Thoracic aorta (tissue), 2 donors: ENCODE data around the gene RELN. TPM values are rescaled to one million over a fixed set of nuclear protein-coding genes. Genes with fewer than 3 reads are reported as not detected.

Experiments used
- ATAC-seq: fragments of 150-250 bp; one replicate; pipeline ENCODE4 v1.8.0; 2017; ENCODE audit warnings: low read depth; ENCODE audit not compliant: insufficient number of reproducible peaks, low FRiP score
- DNase-seq: peaks from one replicate; pipeline ENCODE4 v3.0.0-alpha.2; 2020; ENCODE audit warnings: low spot score
- H3K27ac ChIP-seq, 2 donors: fragments of 200-600 bp; sonication (generic); 1 replicate in 1 of 2; 2 replicates in 1 of 2; pipeline ENCODE4 v1.5.1; 2016; ENCODE audit warnings: mild to moderate bottlenecking in 2 of 2, moderate library complexity in 2 of 2
- H3K27me3 ChIP-seq: fragments of 200-600 bp; sonication (generic); replicated peaks from 2 replicates; pipeline ENCODE4 v1.6.0; 2016; ENCODE audit warnings: mild to moderate bottlenecking; ENCODE audit not compliant: insufficient read depth
- H3K36me3 ChIP-seq: fragments of 200-600 bp; sonication (generic); one replicate; pipeline ENCODE4 v1.5.1; 2016
- H3K4me1 ChIP-seq, 2 donors: fragments of 200-600 bp; sonication (generic); 1 replicate in 1 of 2; 2 replicates in 1 of 2; pipeline versions ENCODE4 v1.5.1 to v1.6.0; 2016; ENCODE audit warnings: low read depth in 2 of 2, mild to moderate bottlenecking in 1 of 2; ENCODE audit not compliant: control insufficient read depth in 1 of 2
- H3K4me3 ChIP-seq: fragments of 200-600 bp; sonication (generic); 2 replicates; pipeline ENCODE4 v1.5.1; 2016; ENCODE audit warnings: mild to moderate bottlenecking
- H3K9me3 ChIP-seq: fragments of 200-600 bp; sonication (generic); 2 replicates; pipeline ENCODE4 v1.5.1; 2016
- total RNA-seq, 2 donors: library from RNA; depleted of rRNA; stranded (reverse); fragments of >200 nt; gene quantifications; one replicate each; pipeline versions ENCODE4 v1.1.0 to v1.2.3, GENCODE V29; 2016
- TF ChIP-seq, protein P1 (sequence below): fragments of 200-600 bp; sonication (generic); IDR thresholded peaks from one replicate; pipeline ENCODE4 v1.5.1; 2019; ENCODE audit warnings: antibody characterized with exemption

Gene RELN
- total RNA-seq, 2 donors from 2014 or later = 0.49 to 5.1 TPM

DNA sequence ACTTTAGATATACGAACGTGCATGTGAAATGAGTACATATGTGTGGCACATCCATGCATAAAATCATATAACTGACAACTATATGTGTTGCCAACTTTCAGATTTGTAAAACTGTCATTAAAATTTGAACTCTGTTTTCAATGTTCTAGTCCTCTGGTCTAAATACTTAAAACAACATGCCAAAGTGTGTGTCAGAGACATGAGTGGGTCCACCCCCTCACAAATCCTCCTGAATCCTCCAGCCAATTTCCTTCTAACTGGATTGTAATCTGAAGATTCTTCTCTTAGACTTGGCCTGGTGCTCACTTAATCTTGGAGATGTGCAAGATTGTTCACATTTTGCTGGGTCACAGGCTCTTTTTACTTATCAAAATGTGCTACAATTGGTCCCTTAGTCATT, 184.1 kb downstream of the RELN start:
- Histone ChIP-seq H3K4me3 (no peak overlapping the region), H3K27ac (no peak overlapping the region), H3K4me1 (no peaks in the 10 kb centered on the region), H3K36me3 (no peaks in the 10 kb centered on the region), H3K9me3 (no peaks in the 10 kb centered on the region), H3K27me3 (no peaks in the 10 kb centered on the region)
- no peak for DNase-seq
- ATAC-seq = no peak
- TF ChIP-seq, protein P1, sequence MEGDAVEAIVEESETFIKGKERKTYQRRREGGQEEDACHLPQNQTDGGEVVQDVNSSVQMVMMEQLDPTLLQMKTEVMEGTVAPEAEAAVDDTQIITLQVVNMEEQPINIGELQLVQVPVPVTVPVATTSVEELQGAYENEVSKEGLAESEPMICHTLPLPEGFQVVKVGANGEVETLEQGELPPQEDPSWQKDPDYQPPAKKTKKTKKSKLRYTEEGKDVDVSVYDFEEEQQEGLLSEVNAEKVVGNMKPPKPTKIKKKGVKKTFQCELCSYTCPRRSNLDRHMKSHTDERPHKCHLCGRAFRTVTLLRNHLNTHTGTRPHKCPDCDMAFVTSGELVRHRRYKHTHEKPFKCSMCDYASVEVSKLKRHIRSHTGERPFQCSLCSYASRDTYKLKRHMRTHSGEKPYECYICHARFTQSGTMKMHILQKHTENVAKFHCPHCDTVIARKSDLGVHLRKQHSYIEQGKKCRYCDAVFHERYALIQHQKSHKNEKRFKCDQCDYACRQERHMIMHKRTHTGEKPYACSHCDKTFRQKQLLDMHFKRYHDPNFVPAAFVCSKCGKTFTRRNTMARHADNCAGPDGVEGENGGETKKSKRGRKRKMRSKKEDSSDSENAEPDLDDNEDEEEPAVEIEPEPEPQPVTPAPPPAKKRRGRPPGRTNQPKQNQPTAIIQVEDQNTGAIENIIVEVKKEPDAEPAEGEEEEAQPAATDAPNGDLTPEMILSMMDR = no peak

DNA sequence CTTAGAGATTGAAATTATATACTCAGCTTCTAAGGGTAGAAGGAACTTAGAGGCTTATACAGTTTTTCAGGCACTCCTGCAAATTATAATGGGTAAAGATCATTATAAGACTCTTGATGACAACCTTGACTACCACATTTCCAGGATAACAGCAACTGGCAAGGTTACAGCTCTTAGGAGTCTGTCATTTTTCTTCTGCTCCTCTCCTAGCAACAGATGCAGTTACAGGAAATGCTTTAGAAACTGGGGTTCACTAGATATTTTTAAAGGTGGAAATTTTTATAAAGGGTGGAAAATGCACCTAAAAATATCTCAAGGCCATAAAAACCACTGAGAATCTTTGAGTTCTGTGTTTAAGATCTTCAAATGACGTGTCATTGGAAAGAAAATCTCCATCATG, 185.8 kb downstream of the RELN start:
- DNase-seq (no peak), ATAC-seq (no peak)
- H3K36me3 ChIP-seq = no peaks in the 10 kb centered on the region
- TF ChIP-seq, protein P1 = no peak
- no peaks in the 10 kb centered on the region for H3K9me3 ChIP-seq
- no peak overlapping the region for H3K27ac ChIP-seq
- no peak overlapping the region for H3K4me3 ChIP-seq
- H3K4me1 ChIP-seq = no peaks in the 10 kb centered on the region
- H3K27me3 ChIP-seq = no peaks in the 10 kb centered on the region

DNA sequence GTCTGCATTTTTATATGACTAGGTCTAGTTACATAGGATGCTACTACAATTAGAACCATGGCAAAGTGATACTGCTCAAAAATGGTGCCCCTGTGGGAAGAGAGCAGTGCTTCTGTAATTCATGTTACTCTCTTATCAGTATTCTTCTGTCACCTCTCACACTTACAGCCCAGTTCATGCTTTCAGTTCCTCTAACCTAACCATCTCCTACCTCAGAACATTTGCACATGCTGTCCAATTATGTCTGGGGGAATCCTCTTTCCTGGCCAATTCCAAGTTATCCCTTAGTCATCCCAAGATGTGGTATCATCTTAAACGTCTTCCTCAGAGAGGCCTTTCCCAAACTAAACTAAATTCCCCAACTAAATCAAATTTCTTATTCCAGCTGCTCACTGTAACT, 190.2 kb downstream of the RELN start:
- no peaks in the 10 kb centered on the region for H3K36me3 ChIP-seq
- DNase-seq (no peak), ATAC-seq (no peak)
- no peaks in the 10 kb centered on the region for H3K27me3 ChIP-seq
- H3K27ac ChIP-seq = no peak overlapping the region
- H3K9me3 ChIP-seq = no peaks in the 10 kb centered on the region
- H3K4me3 ChIP-seq = no peak overlapping the region
- H3K4me1 ChIP-seq = no peaks in the 10 kb centered on the region
- TF ChIP-seq, protein P1 = no peak

DNA sequence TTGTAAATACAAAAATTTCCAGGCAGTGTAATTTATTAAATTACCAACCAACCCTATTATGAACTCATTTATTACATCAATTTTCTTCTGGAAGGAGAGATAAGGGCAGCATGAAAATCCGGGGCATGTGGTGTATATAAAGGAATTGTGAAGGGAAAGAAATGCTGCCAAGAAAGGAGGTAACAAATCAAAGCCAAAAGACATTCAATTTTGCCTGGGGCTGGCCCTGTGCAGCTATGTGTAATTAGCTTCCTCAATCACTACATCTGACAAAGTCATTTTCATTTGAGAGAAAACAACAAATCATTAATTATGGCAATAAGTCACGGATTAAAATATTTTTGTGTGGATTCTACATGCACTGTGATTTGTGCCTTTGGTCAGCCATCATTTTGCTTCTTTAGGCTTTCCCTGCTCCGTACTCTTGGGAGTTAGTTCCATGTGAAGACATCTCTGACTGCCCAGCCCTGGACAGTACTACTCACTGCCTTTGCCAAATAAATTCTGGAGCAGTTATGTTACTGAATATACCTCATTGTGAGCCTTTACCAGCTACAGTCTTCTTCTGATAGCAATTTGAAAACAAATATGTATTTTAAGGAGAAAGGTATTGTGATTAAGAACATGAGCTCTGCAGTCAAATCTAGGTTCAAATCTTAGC, 191.7 kb downstream of the RELN start:
- TF ChIP-seq, protein P1 = no peak
- Histone ChIP-seq H3K27ac (no peak overlapping the region), H3K36me3 (no peaks in the 10 kb centered on the region), H3K4me3 (no peak overlapping the region), H3K4me1 (no peaks in the 10 kb centered on the region), H3K27me3 (no peaks in the 10 kb centered on the region), H3K9me3 (no peaks in the 10 kb centered on the region)
- ATAC-seq (no peak), DNase-seq (no peak)

DNA sequence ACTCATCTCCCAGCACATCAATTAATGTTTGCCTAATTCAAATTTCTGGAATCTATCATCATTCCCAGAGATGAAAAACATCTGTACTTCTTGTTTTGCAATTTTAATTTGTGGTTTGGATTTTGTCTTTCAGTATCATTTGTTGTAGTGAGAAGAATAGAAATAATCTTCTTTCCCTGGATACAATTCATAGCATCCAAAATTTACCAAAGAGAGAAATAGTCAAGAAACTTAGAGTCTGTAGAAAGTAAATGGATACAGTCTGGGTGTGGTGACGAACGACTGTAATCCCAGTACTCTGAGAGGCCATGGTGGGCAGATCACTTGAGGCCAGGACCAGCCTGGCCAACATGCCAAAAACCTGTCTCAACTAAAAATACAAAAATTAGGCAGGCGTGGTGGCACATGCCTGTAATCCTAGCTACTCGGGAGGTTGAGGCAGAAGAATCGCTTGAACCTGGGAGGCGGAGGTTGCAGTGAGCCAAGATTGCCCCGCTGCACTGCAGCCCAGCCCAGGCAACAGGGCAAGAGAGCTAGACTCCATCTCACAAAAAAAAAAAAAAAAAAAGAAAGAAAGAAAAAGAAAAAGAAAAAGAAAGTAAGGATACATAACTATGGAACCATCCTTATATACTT, 193.0 kb downstream of the RELN start:
- H3K4me1 ChIP-seq = no peaks in the 10 kb centered on the region
- TF ChIP-seq, protein P1 = no peak
- no peaks in the 10 kb centered on the region for H3K36me3 ChIP-seq
- H3K27ac ChIP-seq = no peak overlapping the region
- no peaks in the 10 kb centered on the region for H3K9me3 ChIP-seq
- no peaks in the 10 kb centered on the region for H3K27me3 ChIP-seq
- DNase-seq = no peak
- no peak overlapping the region for H3K4me3 ChIP-seq
- no peak for ATAC-seq
